Activated CD8-positive, alpha-beta memory T cell treated with anti-CD3 and anti-CD28 coated beads for 48 hours (primary cell): Measurements from ENCODE around the gene SLC35F3.
"Not testable (repeated sequence)": the region's sequence is repeated elsewhere in the genome, so short reads cannot be mapped to it uniquely, and the experiment has no call there.

Experiments
- DNase-seq, 3 experiments: peaks; one replicate each; pipeline ENCODE4 v3.0.0-alpha.2; 2020; ENCODE audit warnings: low read depth in 2 of 3, low spot score in 2 of 3

The SLC35F3 gene

GRCh38 chr1:233904633-233905415, at the start of gene SLC35F3:
Gene SLC35F3, plus strand, starts transcription at chr1:233904676.
- DNase-seq: no peak

GRCh38 chr1:233859446-233859845, 45.0 kb upstream of the SLC35F3 start:
- DNase-seq: no peak

GRCh38 chr1:233863901-233864545, 40.5 kb upstream of the SLC35F3 start:
- DNase-seq: no peak

- DNase-seq: no peak
Measured at GRCh38 chr1:233864578-233864977, 39.9 kb upstream of the SLC35F3 start.

GRCh38 chr1:233865216-233865615, 39.3 kb upstream of the SLC35F3 start:
- DNase-seq: no peak

- no peak for DNase-seq
Measured at GRCh38 chr1:233865902-233866301, 38.6 kb upstream of the SLC35F3 start.

- no peak for DNase-seq
Measured at GRCh38 chr1:233867028-233867427, 37.4 kb upstream of the SLC35F3 start.

GRCh38 chr1:233868461-233868860, 36.0 kb upstream of the SLC35F3 start:
- no peak for DNase-seq

GRCh38 chr1:233869680-233870079, 34.8 kb upstream of the SLC35F3 start:
- no peak for DNase-seq

GRCh38 chr1:233873666-233874065, 30.8 kb upstream of the SLC35F3 start:
- no peak for DNase-seq

- no peak for DNase-seq
Measured at GRCh38 chr1:233879841-233880240, 24.6 kb upstream of the SLC35F3 start.

- no peak for DNase-seq
Measured at GRCh38 chr1:233883671-233884070, 20.8 kb upstream of the SLC35F3 start.

- no peak for DNase-seq
Measured at GRCh38 chr1:233884461-233885151, 19.9 kb upstream of the SLC35F3 start.

GRCh38 chr1:233885196-233885920, 19.1 kb upstream of the SLC35F3 start:
- no peak for DNase-seq

GRCh38 chr1:233891151-233891550, 13.3 kb upstream of the SLC35F3 start:
- not testable (repeated sequence) for DNase-seq

- DNase-seq: no peak
Measured at GRCh38 chr1:233897325-233898162, 6.9 kb upstream of the SLC35F3 start.

GRCh38 chr1:233901495-233901894, 3.0 kb upstream of the SLC35F3 start:
- no peak for DNase-seq

GRCh38 chr1:233905416-233906051, 1.1 kb downstream of the SLC35F3 start:
- no peak for DNase-seq

GRCh38 chr1:233907151-233907550, 2.7 kb downstream of the SLC35F3 start:
- DNase-seq: no peak

GRCh38 chr1:233908092-233908491, 3.6 kb downstream of the SLC35F3 start:
- DNase-seq: no peak
